PFSK-1 (cell line): ENCODE results near the gene SENP1.

Source experiments
- POLR2AphosphoS5 ChIP-seq: IDR thresholded peaks from 2 replicates; pipeline ENCODE4 v1.6.1; 2012; ENCODE audit warnings: low read depth, mild to moderate bottlenecking, control low read depth, low read length, moderate library complexity
- SIN3A ChIP-seq: IDR thresholded peaks from 2 replicates; pipeline ENCODE4 v1.6.1; 2012; ENCODE audit warnings: mild to moderate bottlenecking, low read length, moderate library complexity, borderline replicate concordance; ENCODE audit not compliant: insufficient read depth
- TAF1 ChIP-seq: IDR thresholded peaks from 2 replicates; pipeline ENCODE4 v1.6.1; 2012; ENCODE audit warnings: low read length, control low read depth, borderline replicate concordance; ENCODE audit not compliant: insufficient read depth

- TF ChIP-seq SIN3A (no peak), POLR2AphosphoS5 (no peak), TAF1 (no peak)
Observed at GRCh38 chr12:48050174-48050573, 55.7 kb downstream of the SENP1 start.
